HEK293 (cell line): ENCODE results near the gene EBF3.

Experiments
- CTCF ChIA-PET: fragments of 350-600 bp; formaldehyde crosslinking; extraction: SDS; loops from one replicate; lab custom pipeline; 2021; ENCODE audit warnings: antibody characterized with exemption; lab: Yijun Ruan, JAX
- POLR2A ChIA-PET: fragments of 300-600 bp; formaldehyde crosslinking; extraction: SDS; loops from one replicate; lab custom pipeline; 2020; ENCODE audit warnings: antibody characterized with exemption, inconsistent platforms; lab: Yijun Ruan, JAX
- H3K27ac ChIP-seq: fragments of 200-500 bp; sonication (Bioruptor generic); 2 replicates; pipeline ENCODE4 v1.5.1; 2014; ENCODE audit warnings: low read depth, low read length, control low read depth, inconsistent platforms; ENCODE audit errors: extremely low read depth
- H3K36me3 ChIP-seq, 2 experiments: fragments of 200-500 bp in 1 of 2; sonication (Bioruptor generic) in 1 of 2; 1 replicate in 1 of 2; 2 replicates in 1 of 2; pipeline ENCODE4 v1.5.1; 2014 to 2017; ENCODE audit warnings: inconsistent platforms in 2 of 2, low read length in 2 of 2; ENCODE audit not compliant: control insufficient read depth in 2 of 2, insufficient read depth in 1 of 2
- H3K4me1 ChIP-seq: fragments of 200-500 bp; sonication (Bioruptor generic); 2 replicates; pipeline ENCODE4 v1.5.1; 2014; ENCODE audit warnings: mild to moderate bottlenecking, low read length, inconsistent platforms; ENCODE audit not compliant: control insufficient read depth, insufficient read depth
- H3K4me3 ChIP-seq: 2 replicates; pipeline ENCODE4 v1.5.1; 2011; ENCODE audit warnings: low read depth, mild to moderate bottlenecking, control low read depth, low read length, moderate library complexity
- H3K9me3 ChIP-seq: fragments of 200-500 bp; sonication (Bioruptor generic); 2 replicates; pipeline ENCODE4 v1.5.1; 2014; ENCODE audit warnings: low read depth, low read length, inconsistent platforms; ENCODE audit not compliant: control insufficient read depth, insufficient read depth
- HOXD13 ChIP-seq: sonication (generic); formaldehyde crosslinking; IDR thresholded peaks from 2 replicates; pipeline ENCODE4 v1.8.0; 2022; ENCODE audit warnings: missing genetic modification reagents, borderline replicate concordance
- REPIN1 ChIP-seq: fragments of 450-650 bp; formaldehyde crosslinking; IDR thresholded peaks from 2 replicates; pipeline ENCODE4 v1.5.1; 2017; ENCODE audit warnings: missing biosample characterization, missing genetic modification characterization, low read depth
- SETDB1 ChIP-seq: IDR thresholded peaks from one replicate; pipeline ENCODE4 v1.6.1; 2017; ENCODE audit warnings: mild to moderate bottlenecking, low read length, moderate library complexity, mixed read lengths; ENCODE audit not compliant: insufficient read length
- ZBTB1 ChIP-seq: fragments of 450-650 bp; formaldehyde crosslinking; IDR thresholded peaks from 2 replicates; pipeline ENCODE4 v1.5.1; 2016; ENCODE audit warnings: missing biosample characterization, missing genetic modification characterization
- ZBTB20 ChIP-seq: fragments of 450-650 bp; formaldehyde crosslinking; IDR thresholded peaks from 2 replicates; pipeline ENCODE4 v1.5.1; 2016; ENCODE audit warnings: missing biosample characterization, missing genetic modification characterization
- ZNF112 ChIP-seq: fragments of 450-650 bp; formaldehyde crosslinking; IDR thresholded peaks from 2 replicates; pipeline ENCODE4 v1.5.0; 2017; ENCODE audit warnings: missing biosample characterization, missing genetic modification characterization
- ZNF157 ChIP-seq: fragments of 450-650 bp; formaldehyde crosslinking; IDR thresholded peaks from 2 replicates; pipeline ENCODE4 v1.5.1; 2016; ENCODE audit warnings: missing biosample characterization, missing genetic modification characterization
- ZNF16 ChIP-seq: fragments of 450-650 bp; formaldehyde crosslinking; IDR thresholded peaks from 2 replicates; pipeline ENCODE4 v1.5.1; 2016; ENCODE audit warnings: low read depth, missing biosample characterization, missing genetic modification characterization
- ZNF416 ChIP-seq: fragments of 450-650 bp; formaldehyde crosslinking; IDR thresholded peaks from 2 replicates; pipeline ENCODE4 v1.5.1; 2016; ENCODE audit warnings: missing biosample characterization, missing genetic modification characterization
- ZNF623 ChIP-seq: fragments of 450-650 bp; formaldehyde crosslinking; IDR thresholded peaks from 2 replicates; pipeline ENCODE4 v1.5.1; 2016; ENCODE audit warnings: missing biosample characterization, missing genetic modification characterization
- ZNF664 ChIP-seq: fragments of 450-650 bp; formaldehyde crosslinking; IDR thresholded peaks from 2 replicates; pipeline ENCODE4 v1.5.1; 2016; ENCODE audit warnings: missing biosample characterization, missing genetic modification characterization
- ZNF707 ChIP-seq: fragments of 450-650 bp; formaldehyde crosslinking; IDR thresholded peaks from 2 replicates; pipeline ENCODE4 v1.5.1; 2016; ENCODE audit warnings: missing biosample characterization, missing genetic modification characterization
- TF ChIP-seq, protein P1 (sequence below): fragments of 450-650 bp; formaldehyde crosslinking; IDR thresholded peaks from 2 replicates; pipeline ENCODE4 v1.5.1; 2016; ENCODE audit warnings: missing biosample characterization, missing genetic modification characterization
- TF ChIP-seq, protein P2 (sequence below): fragments of 450-650 bp; formaldehyde crosslinking; IDR thresholded peaks from 2 replicates; pipeline ENCODE4 v1.5.1; 2016; ENCODE audit warnings: missing biosample characterization, missing genetic modification characterization
- TF ChIP-seq, protein P3 (sequence below): fragments of 450-650 bp; formaldehyde crosslinking; optimal IDR thresholded peaks from 2 replicates; pipeline ENCODE3; 2016; ENCODE audit warnings: missing biosample characterization, mild to moderate bottlenecking, missing genetic modification characterization
- TF ChIP-seq, protein P4 (sequence below): fragments of 450-650 bp; formaldehyde crosslinking; IDR thresholded peaks from 2 replicates; pipeline ENCODE4 v1.5.1; 2016; ENCODE audit warnings: missing biosample characterization, missing genetic modification characterization, borderline replicate concordance
- TF ChIP-seq, protein P5 (sequence below): fragments of 450-650 bp; formaldehyde crosslinking; IDR thresholded peaks from 2 replicates; pipeline ENCODE4 v1.5.1; 2016; ENCODE audit warnings: missing biosample characterization, missing genetic modification characterization, borderline replicate concordance
- TF ChIP-seq, protein P6 (sequence below): fragments of 450-650 bp; formaldehyde crosslinking; IDR thresholded peaks from 2 replicates; pipeline ENCODE4 v1.5.1; 2017; ENCODE audit warnings: missing biosample characterization, missing genetic modification characterization

EBF3 gene

DNA sequence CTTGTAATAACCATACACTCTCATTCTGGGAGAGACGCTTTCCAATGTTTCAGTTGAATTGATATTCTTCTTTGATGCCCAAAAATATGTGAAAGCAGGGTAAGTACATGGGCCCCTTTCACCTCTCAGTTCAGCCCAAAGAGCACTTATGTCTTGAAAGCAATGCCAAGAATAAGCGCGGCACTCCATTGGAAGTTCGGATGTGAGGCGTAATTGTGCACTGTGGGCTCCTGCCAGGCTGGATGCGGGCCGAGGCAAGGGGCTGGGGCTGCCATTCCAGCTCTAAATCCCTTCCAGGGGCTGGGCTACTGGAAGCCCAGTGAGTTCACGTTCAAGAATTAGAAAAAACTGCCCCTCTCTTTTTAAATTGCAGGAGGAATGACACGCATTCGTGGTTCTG is 113.8 kb downstream of the EBF3 start:
- H3K4me3 ChIP-seq: no peak overlapping the region
- H3K9me3 ChIP-seq: no peaks in the 10 kb centered on the region
- no peak overlapping the region for H3K27ac ChIP-seq
- H3K4me1 ChIP-seq: no peaks in the 10 kb centered on the region
- peaks cover 0 to 18% of the 10 kb centered on the region in 2 experiments; a peak in 2 of 3 replicates for H3K36me3 ChIP-seq
- CTCF ChIA-PET: interaction anchor here (0.7 kb wide), 1 partner anchor 807 kb away, joined by 3 read pairs; no protein-coding TSS in a partner anchor
- POLR2A ChIA-PET: no interaction called here
- TF ChIP-seq, protein P1, sequence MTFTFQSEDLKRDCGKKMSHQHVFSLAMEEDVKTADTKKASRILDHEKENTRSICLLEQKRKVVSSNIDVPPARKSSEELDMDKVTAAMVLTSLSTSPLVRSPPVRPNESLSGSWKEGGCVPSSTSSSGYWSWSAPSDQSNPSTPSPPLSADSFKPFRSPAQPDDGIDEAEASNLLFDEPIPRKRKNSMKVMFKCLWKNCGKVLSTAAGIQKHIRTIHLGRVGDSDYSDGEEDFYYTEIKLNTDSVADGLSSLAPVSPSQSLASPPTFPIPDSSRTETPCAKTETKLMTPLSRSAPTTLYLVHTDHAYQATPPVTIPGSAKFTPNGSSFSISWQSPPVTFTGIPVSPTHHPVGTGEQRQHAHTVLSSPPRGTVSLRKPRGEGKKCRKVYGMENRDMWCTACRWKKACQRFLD: no peak
- no peak for TF ChIP-seq ZNF416
- TF ChIP-seq, protein P2, sequence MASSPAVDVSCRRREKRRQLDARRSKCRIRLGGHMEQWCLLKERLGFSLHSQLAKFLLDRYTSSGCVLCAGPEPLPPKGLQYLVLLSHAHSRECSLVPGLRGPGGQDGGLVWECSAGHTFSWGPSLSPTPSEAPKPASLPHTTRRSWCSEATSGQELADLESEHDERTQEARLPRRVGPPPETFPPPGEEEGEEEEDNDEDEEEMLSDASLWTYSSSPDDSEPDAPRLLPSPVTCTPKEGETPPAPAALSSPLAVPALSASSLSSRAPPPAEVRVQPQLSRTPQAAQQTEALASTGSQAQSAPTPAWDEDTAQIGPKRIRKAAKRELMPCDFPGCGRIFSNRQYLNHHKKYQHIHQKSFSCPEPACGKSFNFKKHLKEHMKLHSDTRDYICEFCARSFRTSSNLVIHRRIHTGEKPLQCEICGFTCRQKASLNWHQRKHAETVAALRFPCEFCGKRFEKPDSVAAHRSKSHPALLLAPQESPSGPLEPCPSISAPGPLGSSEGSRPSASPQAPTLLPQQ (tag by site-specific recombination): no peak
- no peak for TF ChIP-seq HOXD13 (CRISPR knock-in tag)
- TF ChIP-seq ZBTB1 (tag by site-specific recombination): no peak
- no peak for TF ChIP-seq REPIN1
- TF ChIP-seq ZNF623 (tag by site-specific recombination): no peak
- TF ChIP-seq ZBTB20 (tag by site-specific recombination): no peak
- no peak for TF ChIP-seq ZNF157 (tag by site-specific recombination)
- no peak for TF ChIP-seq ZNF664
- TF ChIP-seq, protein P3, sequence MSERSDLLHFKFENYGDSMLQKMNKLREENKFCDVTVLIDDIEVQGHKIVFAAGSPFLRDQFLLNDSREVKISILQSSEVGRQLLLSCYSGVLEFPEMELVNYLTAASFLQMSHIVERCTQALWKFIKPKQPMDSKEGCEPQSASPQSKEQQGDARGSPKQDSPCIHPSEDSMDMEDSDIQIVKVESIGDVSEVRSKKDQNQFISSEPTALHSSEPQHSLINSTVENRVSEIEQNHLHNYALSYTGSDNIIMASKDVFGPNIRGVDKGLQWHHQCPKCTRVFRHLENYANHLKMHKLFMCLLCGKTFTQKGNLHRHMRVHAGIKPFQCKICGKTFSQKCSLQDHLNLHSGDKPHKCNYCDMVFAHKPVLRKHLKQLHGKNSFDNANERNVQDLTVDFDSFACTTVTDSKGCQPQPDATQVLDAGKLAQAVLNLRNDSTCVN (tag by site-specific recombination): no peak
- TF ChIP-seq SETDB1: no peak
- no peak for TF ChIP-seq ZNF16 (tag by site-specific recombination)
- TF ChIP-seq ZNF707 (tag by site-specific recombination): no peak
- TF ChIP-seq, protein P4, sequence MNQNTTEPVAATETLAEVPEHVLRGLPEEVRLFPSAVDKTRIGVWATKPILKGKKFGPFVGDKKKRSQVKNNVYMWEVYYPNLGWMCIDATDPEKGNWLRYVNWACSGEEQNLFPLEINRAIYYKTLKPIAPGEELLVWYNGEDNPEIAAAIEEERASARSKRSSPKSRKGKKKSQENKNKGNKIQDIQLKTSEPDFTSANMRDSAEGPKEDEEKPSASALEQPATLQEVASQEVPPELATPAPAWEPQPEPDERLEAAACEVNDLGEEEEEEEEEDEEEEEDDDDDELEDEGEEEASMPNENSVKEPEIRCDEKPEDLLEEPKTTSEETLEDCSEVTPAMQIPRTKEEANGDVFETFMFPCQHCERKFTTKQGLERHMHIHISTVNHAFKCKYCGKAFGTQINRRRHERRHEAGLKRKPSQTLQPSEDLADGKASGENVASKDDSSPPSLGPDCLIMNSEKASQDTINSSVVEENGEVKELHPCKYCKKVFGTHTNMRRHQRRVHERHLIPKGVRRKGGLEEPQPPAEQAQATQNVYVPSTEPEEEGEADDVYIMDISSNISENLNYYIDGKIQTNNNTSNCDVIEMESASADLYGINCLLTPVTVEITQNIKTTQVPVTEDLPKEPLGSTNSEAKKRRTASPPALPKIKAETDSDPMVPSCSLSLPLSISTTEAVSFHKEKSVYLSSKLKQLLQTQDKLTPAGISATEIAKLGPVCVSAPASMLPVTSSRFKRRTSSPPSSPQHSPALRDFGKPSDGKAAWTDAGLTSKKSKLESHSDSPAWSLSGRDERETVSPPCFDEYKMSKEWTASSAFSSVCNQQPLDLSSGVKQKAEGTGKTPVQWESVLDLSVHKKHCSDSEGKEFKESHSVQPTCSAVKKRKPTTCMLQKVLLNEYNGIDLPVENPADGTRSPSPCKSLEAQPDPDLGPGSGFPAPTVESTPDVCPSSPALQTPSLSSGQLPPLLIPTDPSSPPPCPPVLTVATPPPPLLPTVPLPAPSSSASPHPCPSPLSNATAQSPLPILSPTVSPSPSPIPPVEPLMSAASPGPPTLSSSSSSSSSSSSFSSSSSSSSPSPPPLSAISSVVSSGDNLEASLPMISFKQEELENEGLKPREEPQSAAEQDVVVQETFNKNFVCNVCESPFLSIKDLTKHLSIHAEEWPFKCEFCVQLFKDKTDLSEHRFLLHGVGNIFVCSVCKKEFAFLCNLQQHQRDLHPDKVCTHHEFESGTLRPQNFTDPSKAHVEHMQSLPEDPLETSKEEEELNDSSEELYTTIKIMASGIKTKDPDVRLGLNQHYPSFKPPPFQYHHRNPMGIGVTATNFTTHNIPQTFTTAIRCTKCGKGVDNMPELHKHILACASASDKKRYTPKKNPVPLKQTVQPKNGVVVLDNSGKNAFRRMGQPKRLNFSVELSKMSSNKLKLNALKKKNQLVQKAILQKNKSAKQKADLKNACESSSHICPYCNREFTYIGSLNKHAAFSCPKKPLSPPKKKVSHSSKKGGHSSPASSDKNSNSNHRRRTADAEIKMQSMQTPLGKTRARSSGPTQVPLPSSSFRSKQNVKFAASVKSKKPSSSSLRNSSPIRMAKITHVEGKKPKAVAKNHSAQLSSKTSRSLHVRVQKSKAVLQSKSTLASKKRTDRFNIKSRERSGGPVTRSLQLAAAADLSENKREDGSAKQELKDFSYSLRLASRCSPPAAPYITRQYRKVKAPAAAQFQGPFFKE: no peak
- TF ChIP-seq, protein P5, sequence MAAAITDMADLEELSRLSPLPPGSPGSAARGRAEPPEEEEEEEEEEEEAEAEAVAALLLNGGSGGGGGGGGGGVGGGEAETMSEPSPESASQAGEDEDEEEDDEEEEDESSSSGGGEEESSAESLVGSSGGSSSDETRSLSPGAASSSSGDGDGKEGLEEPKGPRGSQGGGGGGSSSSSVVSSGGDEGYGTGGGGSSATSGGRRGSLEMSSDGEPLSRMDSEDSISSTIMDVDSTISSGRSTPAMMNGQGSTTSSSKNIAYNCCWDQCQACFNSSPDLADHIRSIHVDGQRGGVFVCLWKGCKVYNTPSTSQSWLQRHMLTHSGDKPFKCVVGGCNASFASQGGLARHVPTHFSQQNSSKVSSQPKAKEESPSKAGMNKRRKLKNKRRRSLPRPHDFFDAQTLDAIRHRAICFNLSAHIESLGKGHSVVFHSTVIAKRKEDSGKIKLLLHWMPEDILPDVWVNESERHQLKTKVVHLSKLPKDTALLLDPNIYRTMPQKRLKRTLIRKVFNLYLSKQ (tag by site-specific recombination): no peak
- TF ChIP-seq, protein P6, sequence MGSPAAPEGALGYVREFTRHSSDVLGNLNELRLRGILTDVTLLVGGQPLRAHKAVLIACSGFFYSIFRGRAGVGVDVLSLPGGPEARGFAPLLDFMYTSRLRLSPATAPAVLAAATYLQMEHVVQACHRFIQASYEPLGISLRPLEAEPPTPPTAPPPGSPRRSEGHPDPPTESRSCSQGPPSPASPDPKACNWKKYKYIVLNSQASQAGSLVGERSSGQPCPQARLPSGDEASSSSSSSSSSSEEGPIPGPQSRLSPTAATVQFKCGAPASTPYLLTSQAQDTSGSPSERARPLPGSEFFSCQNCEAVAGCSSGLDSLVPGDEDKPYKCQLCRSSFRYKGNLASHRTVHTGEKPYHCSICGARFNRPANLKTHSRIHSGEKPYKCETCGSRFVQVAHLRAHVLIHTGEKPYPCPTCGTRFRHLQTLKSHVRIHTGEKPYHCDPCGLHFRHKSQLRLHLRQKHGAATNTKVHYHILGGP (tag by site-specific recombination): no peak
- no peak for TF ChIP-seq ZNF112 (tag by site-specific recombination)
